NCI-H2081 treated with DMSO at 0.1 percent for 48 hours (cell line): ENCODE results near the gene IGSF3.
"Not testable (repeated sequence)": the region's sequence is repeated elsewhere in the genome, so short reads cannot be mapped to it uniquely, and the experiment has no call there.

Experiments used
- DNase-seq: peaks from one replicate; lab custom pipeline; 2025; lab: John Stamatoyannopoulos, UW

Gene IGSF3

DNA sequence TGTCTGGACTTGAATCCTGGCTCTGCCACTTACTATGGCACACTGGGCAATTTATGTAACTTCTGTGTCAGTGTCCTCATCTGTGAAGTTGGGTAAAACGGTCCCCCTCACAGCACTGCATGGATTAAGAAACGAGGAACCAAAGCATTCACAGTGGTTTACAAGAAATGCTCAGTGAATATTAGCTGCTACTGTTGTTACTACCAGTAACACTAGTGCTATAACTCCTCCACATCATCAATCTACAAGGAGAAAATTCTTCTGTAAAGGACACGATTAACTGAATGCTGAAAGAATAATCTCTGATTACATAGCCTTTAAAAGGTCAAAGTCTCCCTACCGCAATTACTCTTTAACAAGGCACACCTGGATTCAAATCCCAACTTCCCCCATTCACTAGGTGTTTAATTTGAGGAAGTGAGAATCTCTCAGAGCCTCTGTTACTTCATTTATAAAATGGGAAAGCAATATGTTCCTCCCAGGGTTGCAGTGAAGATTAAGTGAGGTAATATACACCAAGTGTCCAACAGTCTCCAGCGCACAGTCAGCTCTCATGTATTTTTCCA, 70.7 kb downstream of the IGSF3 start:
- not testable (repeated sequence) for DNase-seq

DNA sequence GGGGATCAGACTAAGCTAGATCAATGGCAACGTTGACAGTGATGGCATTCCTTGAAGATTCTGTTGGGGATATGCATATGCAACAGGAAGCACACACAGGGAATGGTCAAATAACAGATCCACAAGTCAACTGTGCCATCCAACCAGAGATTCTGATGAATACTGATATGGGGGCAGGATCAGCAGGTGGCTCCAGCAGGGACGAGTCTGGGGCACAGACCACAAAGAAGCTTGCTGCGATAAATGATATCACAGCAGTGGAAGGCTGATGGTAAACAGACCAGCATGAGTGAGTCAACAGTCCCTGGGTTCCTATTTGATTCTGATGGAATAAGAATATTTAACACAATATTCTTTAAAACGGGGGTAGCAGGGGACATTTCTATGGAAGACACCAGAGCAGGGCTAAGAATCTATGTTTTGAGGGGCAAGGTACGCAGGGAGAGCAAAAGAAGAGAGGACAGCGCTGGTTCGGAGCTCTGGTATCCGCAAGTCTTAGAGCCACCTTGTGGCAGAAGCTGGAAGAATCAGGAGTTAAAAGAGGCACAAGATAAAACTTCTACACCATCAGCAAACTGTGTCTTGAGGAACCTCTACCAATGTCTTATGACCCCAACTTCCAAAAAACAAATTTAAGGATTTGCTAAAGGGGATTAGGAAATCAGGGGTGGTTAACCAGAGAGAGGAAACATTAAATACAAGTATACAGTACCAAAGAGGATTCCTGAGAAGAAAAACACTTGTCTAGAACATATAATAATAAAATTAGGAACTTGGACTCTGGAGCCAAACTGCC, 71.4 kb downstream of the IGSF3 start:
- DNase-seq: not testable (repeated sequence)

DNA sequence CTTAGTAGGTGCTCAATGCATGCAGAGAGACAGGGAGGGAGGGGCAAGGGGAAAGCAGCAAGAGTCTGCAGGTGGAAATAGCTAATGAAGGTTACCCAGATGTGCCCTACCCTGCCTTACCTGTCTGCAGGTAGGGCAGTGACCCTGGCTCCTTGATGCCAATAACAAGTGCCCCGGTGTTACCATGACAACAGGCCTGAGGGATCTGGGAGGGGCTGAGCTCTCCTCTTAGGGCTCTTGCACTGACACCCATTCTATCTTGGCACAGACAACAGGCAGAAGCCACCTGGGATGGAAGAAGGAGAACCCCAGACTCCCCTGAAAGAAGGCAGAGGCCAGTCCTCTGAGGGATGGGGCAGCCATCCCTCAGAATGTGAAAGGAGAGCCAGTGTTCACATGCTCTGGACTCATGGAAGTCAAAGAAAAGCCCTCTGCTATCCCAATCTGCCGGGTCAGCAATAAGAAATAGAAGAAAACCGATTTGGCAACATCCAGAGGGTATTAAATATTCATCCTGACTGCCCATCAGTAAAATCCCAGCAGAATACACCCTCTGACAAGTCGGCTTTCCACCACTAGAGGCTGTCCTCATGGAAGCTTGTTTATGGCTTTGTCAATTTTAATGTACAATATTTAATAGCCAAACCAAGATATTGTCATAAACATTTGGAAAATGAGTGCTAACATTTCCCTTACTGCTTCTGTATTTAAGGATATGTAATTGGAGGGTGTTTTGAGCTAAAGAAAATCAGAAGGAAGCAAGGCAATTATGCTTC, 72.3 kb downstream of the IGSF3 start:
- DNase-seq: not testable (repeated sequence)

DNA sequence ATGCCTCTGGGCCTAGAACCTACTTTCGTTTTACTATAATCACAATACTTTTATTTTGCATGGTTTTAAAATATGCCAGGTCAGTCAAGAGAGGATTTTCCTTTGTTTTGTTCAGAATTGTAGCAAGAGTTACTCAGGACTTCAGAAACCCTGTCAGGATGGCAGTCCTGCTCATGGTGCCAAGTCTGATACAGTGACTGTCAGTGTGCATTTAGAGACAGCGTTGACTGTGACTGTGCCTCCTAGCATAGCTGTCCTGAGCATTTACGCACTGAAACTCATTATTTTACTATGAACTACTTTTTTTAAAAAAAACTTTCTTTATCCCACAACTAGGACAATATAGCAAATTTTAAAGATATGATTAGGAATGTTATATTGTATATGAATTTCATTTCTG, 73.6 kb downstream of the IGSF3 start:
- DNase-seq: not testable (repeated sequence)

DNA sequence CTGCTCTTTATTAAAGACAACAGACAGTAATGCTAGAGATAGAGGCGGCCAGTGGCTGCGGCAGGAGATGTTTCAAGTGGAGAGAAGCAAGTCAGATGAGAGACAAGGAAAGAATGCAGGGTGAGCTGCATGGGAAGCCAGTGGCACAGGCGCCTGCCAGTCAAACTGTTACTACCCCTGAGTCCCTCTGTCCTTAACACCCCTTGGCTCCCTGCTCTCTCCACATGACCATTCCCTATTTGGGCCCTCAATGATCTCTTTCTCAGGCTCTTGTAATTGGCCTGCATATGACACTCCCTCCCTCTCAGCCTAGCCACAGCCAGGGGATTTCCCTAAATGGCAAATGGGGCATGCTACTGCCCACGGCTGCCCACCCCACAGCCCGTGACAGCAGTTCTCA, 74.1 kb downstream of the IGSF3 start:
- not testable (repeated sequence) for DNase-seq

DNA sequence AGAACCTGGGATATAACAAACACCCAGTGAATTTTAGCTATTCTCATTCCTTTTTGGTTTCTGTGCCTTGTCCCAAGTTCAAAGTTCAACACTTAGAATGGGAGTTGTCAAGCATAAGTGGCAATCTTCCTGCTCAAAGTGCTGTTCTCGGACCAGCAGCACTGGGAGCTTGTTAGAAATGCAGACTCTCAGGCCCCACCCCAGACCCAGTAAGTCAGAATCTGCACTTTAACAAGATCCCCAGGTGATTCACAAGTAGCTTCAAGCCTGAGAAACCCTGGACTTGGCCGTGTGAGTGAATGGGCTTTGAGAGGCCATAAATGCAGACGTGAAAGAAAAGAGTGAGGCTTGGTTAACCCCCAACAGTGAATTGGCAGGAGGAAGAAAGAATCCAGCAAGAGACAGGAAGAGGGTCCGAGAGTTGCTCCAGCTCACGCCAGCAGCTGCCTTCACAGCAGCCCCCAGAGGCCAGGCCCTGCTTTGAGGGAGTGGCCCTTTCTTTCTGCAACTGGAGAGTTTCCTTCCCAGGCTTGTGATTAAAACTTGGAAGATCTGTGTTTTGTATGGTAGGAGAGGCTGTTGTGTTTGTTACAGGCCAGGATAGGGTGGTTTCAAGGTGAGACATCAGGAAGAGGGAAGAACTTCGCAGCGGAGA, 75.5 kb downstream of the IGSF3 start:
- DNase-seq: not testable (repeated sequence)

DNA sequence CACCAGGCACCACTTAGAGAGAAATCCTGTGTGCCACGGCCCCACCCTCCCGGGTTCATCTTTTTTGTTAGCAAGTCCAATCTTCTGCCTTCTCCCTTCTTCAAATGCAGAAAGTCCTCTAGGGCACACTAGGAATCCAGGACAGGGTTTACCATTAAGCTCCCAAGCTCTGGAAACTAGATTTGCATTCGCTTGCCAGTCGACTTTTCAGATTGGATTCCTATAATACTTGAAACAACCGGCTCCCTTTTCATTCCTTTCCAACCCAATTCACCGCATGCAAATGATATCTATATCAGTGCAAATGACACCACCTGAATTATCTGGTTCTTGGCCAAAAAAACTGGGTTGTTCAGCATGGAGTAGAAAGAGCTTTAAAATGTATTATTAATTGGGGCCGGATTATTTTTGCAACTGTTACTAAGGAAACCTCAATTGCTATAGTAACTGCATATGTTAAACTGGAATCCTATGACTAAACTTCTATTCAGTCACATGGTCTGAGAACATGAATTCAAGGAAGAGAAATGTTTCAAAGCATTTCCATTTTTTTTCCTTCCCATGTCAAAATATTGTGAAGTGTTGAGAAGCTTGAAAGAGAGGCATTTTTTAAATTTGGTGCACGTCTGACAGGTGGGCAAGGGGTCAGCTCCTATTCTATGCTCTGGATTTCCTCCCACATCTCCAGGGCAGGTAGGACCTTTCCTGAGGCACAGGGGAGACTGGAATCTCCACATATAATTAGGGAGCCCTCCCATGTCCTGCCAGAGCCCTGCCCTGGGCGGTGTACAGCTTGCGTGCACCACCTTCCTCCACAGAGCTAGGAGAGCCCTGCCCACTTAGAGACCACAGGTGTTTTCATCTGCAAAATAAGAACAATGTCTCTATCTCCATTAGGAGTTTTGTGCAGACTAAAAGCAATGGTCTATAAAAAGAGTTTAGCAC, 76.3 kb downstream of the IGSF3 start:
- not testable (repeated sequence) for DNase-seq

DNA sequence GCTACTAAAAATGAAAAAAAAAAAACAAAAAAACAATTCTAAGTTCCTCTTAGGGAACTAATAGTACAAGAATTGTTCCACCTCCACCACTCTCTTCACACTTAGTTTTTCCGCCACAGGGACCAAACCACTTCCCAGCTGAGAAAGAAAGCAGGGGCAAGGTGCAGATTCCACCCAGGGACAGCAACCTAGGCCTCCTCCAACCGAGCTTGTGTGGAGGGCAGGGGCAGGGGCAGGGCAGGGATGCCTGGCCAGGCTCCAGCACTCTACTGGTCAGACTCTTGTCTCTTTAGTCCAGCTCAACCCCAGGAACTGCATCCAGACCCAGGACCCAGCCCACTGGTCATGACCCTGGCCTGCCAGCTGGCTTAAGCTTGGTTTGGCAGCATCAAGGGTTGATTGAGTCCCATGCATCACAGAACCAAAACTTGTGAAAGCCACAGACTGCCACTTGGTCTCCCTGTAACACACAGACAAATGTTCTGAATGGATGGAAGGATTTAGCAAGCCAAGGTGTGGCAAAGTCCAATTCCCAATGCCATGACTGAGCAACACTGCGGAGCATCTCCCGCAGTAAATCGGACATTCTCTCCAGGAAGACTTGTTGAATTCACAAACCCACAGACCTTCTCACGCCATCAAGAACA, 77.1 kb downstream of the IGSF3 start:
- DNase-seq: not testable (repeated sequence)

DNA sequence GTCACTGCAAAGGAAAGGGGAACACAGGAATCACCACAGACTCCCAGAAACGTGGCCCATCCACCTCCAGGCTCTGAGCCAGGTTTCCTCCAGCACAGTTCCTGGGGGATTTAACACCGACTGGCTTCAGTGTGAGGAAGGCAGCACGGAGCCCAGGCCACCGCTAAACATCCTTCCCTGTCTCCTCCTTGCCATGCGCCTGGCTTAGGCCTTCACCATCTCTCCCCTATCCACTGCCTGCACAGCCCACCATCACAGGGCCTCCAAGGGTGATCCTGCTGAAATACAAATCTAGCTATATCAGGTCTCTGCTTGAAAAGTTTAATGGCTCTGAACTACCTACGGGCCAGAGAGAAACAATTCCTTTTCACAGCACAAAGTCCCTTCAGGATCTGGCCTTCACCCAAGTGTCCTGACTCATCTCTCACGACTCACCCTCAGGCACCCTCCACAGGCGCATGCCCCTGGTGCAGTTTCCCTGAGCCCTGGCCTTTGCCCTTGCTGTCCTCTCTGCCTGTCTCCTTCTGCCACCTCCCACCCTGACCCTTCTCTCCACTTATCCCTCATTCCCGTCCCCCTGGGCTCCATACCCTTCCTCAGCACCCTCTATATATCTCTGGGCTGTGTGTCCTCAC, 78.3 kb downstream of the IGSF3 start:
- DNase-seq: not testable (repeated sequence)

DNA sequence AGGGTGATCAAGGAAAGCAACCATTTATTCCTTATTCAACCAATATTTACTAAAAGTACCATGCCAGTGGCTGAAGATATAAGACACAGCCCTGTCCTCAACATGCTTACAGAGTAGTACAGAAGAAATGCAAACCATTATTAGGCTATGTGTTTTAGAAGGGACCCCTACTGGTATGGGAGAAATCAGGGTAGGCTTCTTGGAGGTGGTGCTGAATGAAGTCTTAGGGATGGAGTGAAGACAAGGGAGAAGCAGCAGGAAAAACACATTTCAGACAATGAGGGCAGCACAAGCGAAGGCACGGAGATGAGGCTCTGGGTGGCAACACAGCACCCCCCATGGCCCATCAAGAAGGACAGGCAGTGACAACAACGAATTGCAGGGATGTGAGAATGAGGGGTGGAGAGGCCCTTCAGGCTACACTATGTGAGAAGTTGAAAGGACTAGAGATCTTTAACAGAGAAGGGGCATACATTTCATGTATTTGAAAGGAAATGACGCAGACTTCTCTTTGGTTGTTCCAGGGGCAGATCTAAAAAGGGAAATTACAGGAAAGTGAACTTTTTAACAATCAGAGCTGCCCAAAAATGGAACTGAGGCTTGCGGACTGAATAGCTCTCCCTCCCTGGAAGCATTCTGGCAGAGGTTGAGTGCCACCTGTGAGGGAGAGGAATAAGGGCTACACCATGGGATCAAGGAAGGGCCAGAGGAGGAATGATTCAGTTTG, 79.9 kb downstream of the IGSF3 start:
- DNase-seq: no peak

DNA sequence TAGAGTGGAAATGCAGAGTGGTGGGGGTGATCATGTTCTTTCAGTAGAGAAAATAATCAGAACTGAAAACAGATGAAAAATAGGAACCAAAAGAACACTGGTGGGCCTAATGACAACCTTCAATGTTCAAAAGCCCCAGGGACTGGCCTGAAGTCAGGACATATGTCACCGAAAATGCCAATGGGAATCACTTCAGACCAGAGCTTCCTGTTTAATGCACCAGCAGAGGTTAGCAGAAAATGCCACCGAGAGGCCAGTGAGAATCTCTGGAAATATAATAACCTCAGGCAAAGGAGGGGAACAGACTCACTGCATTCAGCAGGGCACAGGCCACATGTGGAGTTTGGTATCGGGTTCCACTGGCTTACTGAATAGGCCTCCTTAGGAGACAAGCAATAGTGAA, 80.8 kb downstream of the IGSF3 start:
- no peak for DNase-seq

DNA sequence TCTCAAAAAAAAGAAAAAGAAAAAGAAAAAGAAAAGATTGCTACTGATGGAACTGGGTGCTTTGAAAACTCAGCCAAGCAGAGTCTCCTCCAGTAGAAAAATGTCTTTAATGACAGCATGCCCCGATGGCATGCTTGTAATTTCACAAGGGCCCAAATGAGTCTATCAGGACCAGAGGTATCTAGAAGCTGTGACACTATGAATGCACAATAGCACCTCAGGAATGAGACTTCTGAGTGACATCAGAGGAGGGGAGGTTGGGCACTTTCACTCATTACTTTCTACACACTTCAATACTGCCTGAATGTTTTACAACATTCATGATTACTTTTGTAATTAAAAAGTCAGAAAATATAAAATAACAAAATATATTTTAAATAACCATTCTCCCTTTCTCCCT, 81.6 kb downstream of the IGSF3 start:
- no peak for DNase-seq

DNA sequence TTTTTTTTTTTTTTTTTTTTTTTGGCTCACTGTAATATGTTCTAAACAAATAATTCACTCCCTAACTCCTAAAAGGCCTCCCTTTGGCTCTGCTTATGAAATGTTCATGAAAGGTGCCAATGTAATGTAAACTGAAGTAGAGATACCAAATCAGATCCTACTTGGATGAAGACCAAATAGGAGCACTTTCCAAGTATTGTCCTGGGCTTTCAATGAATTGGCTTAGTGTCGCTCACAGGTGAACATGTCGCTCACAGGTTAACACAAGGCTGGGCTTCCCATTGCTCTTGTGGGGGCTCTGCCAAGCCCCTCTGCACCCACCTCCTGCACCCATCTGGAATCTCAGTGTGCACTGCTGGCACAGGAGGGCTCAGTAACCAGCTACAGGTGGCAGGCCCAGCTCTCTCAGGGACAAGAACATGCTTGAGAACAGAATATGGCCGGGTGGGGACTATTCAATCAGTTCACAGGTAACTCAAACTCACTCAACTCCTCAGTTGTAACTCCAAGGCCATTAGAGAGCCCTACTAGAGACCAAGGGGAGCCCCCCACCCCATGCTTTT, 86.1 kb downstream of the IGSF3 start:
- no peak for DNase-seq

DNA sequence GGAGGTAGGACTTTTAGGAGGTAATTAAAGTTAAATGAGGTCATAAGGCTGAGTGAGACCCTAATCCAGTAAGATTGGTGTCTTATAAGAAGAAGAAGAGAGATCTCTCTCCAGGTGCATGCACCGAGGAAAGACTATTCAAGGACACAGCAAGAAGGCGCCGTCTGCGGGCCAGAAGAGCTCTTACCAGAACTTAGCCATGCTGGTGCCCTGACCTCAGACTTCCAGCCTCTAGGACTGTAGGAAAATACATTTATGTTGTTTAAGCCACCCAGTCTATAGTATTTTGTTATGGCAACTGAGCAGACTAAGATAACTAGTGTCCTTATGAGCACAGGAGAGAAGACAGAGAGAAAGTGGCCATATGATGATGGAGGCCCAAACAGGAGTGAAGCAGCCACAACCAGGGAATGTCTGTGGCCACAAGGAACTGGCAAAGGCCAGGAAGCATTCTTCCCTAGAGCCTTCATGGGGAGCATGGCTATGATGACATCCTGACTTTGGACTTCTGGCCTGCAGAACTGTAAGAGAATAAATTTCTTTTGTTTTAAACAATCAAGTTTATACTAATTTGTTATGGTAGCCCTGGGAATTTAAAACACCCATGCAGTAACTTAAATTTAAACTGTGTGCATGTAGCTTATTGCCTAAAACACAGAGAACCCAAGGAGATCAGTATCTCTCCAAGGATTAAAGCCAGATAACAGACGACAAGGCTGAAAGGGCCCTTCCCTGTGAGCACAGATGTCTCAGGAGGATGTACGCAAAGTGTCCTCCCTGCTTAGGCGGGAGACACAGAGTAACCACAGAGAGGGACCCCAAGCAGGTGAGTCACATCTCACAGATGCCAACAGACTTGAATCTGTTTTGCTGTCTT, 86.8 kb downstream of the IGSF3 start:
- no peak for DNase-seq

DNA sequence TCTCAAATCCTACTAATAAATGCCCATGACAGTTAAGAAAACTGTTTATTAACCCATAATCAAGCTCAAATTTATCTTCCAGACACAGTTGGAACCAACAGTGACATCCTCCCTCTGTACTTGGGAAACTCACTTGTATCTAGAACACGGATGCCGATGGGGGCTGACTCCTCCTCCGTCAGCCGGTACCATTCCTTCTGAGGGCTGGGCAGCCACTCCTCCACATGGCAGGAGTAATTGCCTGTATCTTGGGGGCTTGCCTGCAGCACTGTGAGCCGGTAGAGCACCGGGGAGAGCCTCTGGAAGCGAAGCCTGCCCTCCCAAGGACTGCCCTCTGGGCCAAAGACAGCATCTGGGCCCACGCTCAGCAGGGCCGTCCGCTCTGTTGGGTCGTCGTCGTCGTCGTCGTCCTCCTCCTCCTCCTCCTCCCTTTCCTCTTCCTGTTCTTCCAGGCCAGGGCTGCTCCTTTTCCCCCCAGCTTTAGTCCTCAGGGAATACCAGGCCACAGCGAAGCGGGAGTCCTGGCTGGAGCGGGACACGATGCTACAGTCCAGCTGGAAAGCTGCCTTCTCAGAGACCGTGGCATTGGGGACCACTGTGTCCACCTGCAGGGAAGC, 88.2 kb downstream of the IGSF3 start:
- no peak for DNase-seq

DNA sequence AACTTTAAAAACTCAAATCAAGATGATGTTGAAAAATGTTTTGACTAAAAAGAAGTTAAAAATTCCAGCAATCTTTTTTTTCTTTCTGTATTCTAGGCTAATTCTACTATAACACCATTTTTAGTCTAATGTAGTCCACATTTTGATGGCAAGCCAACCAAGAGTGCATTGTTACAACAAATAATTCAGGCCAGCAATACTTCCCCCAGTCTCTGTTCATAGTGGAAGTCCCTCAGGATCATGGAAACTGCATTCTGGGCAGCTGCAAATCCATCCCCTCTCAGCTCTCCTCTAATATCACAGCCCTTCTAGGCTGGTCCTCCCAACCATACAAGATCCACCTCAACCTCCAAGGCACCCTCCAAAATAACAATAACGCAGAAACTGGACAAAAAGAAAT, 89.0 kb downstream of the IGSF3 start:
- no peak for DNase-seq

DNA sequence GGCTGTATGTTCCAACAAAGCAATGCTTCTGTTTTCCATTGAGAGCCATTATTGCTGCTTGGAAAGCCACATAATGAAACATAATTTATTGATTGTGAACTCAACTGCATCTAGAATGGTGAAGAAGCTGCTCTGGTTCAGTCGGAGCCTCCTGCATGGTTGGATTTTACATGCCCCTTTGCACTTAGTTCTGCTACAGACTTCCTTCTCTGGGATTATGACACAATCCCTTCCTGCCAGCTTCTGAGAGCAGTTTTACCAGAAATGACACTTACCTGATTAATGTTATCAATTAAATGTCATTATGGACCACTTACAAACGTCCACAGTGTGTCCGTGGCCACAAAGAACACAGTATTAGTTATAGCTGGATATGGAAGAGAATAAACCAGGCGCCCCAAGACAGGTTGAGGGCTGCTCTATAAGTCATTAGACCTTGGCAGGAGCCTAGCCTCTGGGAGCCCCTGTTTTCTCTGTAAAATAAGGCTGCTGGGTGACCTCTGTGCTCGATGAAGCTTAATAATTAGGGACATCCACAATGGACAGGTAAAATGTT, 89.7 kb downstream of the IGSF3 start:
- no peak for DNase-seq
